Pancreas (tissue), 10 donors: ENCODE measurements around the gene TRIO. TPM values are rescaled to one million over a fixed set of nuclear protein-coding genes. Genes with fewer than 3 reads are reported as not detected.

Experiments used
- ATAC-seq, 4 donors: fragments of 200-7000 bp; cut with Tn5 transposase; one replicate each; pipeline versions ENCODE4 v1.8.0 to v1.9.1; 2020; ENCODE audit warnings: mild to moderate bottlenecking in 4 of 4, moderate library complexity in 4 of 4
- DNase-seq, 6 donors: peaks; one replicate each; pipeline ENCODE4 v3.0.0-alpha.2; 2020
- FAIRE-seq: peaks from 2 replicates; lab custom pipeline; 2012; peaks lifted over from hg19 to GRCh38; lab: Jason Lieb, UNC
- H3K27ac ChIP-seq, 4 donors: fragments of 200-600 bp; sonication (generic); 1 replicate in 3 of 4; 2 replicates in 1 of 4; pipeline versions ENCODE4 v1.5.0 to v1.8.0; 2020
- H3K27me3 ChIP-seq, 4 donors: fragments of 200-600 bp; one replicate each; pipeline ENCODE4 v1.8.0; 2021
- H3K36me3 ChIP-seq, 3 donors: fragments of 200-600 bp; sonication (generic) in 1 of 3; one replicate each; pipeline versions ENCODE4 v1.5.0 to v1.8.0; 2020 to 2021
- H3K4me1 ChIP-seq, 3 donors: fragments of 200-600 bp; one replicate each; pipeline ENCODE4 v1.8.0; 2021
- H3K4me3 ChIP-seq, 4 donors: fragments of 200-600 bp; sonication (generic) in 2 of 4; one replicate each; pipeline versions ENCODE4 v1.5.0 to v1.8.0; 2020 to 2021
- H3K9me3 ChIP-seq, 4 donors: fragments of 200-600 bp; one replicate each; pipeline ENCODE4 v1.8.0; 2021
- CTCF ChIP-seq, 4 donors: fragments of 200-600 bp; sonication (generic) in 3 of 4; IDR thresholded peaks; one replicate each; pipeline versions ENCODE4 v1.5.0 to v1.8.0; 2021; ENCODE audit warnings: antibody characterized with exemption in 4 of 4
- WGBS, 2 donors: extraction: QIAGEN DNeasy Blood & Tissue Kit; methylation state at CpG; one replicate each; pipeline ENCODE4 v1.1.7; 2013; 5-methylcytosine and 5-hydroxymethylcytosine counted together
- intact Hi-C, 3 donors: fragments of 100-400 bp; cut with DNase I; formaldehyde crosslinking; loops; one replicate each; pipeline versions ENCODE4 v1.11.1 to v1.14.2; 2022
- polyA plus RNA-seq, 2 donors: library from polyadenylated mRNA; stranded (reverse); fragments of 200-250 nt; gene quantifications; one replicate each; pipeline ENCODE4 v1.2.3, GENCODE V29; 2013
- total RNA-seq, 6 donors: library from RNA; stranded (reverse); fragmentation: NEBNext Ultra II Directional in 4 of 6; extraction: Animal tissue kit (Norgen Biotek cat#: 25700) in 4 of 6; gene quantifications; one replicate each; pipeline versions ENCODE4 v1.2.1 to v1.2.4, GENCODE V29; 2021 to 2023
- donor health status: healthy with polysubstance abuse.
- donor health status: DM: no; HTN: no; CAD: no; lungs with moderate emphysema.
- donor health status: DM: no; HTN: no; CAD: no.
- donor health status: control.
- donor health status: control.
- donor health status: Bipolar disorder and iron deficiency.
- donor health status: DM: yes; HTN: yes; CAD: no.
- donor health status: DM: no; HTN: no; CAD: no.
- donor health status: DM: no; HTN: no; CAD: no.
- donor health status: DM: yes; HTN: yes; CAD: no.

TRIO gene
- total and polyA plus RNA-seq, 8 donors = 27.3 to 82.5 (median 38.3) TPM

GRCh38 chr5:14171621-14172020, 28.5 kb downstream of the TRIO start:
- no peak for DNase-seq
- no peaks in the 10 kb centered on the region for H3K27me3 ChIP-seq
- no peak overlapping the region for H3K4me3 ChIP-seq
- H3K36me3 ChIP-seq = no peaks in the 10 kb centered on the region
- WGBS, 2 donors = 65 to 68% methylated on average over 3 of the region's 3 CpGs
- TF ChIP-seq CTCF (IDR thresholded peaks at IDR 0.05) = no peak
- ATAC-seq = peak in 2 of 4 donors; percentile 37 to 51
- FAIRE-seq = no peak
- peaks cover 0 to 34% (median 3%) of the 10 kb centered on the region in 3 donors for H3K4me1 ChIP-seq
- H3K9me3 ChIP-seq = no peaks in the 10 kb centered on the region
- intact Hi-C loops = no loop called here
- no peak overlapping the region for H3K27ac ChIP-seq

- H3K36me3 ChIP-seq = no peaks in the 10 kb centered on the region
- no peaks in the 10 kb centered on the region for H3K9me3 ChIP-seq
- no peak overlapping the region for H3K4me3 ChIP-seq
- 82 to 84% methylated on average over 5 of the region's 5 CpGs for WGBS, 2 donors
- no peaks in the 10 kb centered on the region for H3K27me3 ChIP-seq
- peaks cover 0 to 27% (median 0%) of the 10 kb centered on the region in 3 donors for H3K4me1 ChIP-seq
- TF ChIP-seq CTCF (IDR thresholded peaks at IDR 0.05) = no peak
- DNase-seq (no peak), FAIRE-seq (no peak), ATAC-seq (no peak)
- intact Hi-C loops = no loop called here
- no peak overlapping the region for H3K27ac ChIP-seq
Measured at GRCh38 chr5:14172149-14172795, 29.1 kb downstream of the TRIO start.

- intact Hi-C loops = no loop called here
Measured at GRCh38 chr5:14173377-14174229, 30.5 kb downstream of the TRIO start.

GRCh38 chr5:14174230-14174636, 31.1 kb downstream of the TRIO start:
- ATAC-seq (peak in 2 of 4 donors; percentile 24 to 41), FAIRE-seq (no peak), DNase-seq (no peak)
- no peaks in the 10 kb centered on the region for H3K9me3 ChIP-seq
- peaks cover 0 to 26% (median 0%) of the 10 kb centered on the region in 3 donors for H3K4me1 ChIP-seq
- no peak overlapping the region for H3K4me3 ChIP-seq
- H3K36me3 ChIP-seq = no peaks in the 10 kb centered on the region
- WGBS, 2 donors = 76 to 77% methylated on average over 8 of the region's 8 CpGs
- no peaks in the 10 kb centered on the region for H3K27me3 ChIP-seq
- no peak for TF ChIP-seq CTCF (IDR thresholded peaks at IDR 0.05)
- H3K27ac ChIP-seq = no peak overlapping the region
- intact Hi-C loops = no loop called here

More at GRCh38 chr5:14173377-14174229, 30.5 kb downstream of the TRIO start:
- Histone ChIP-seq H3K36me3 (no peaks in the 10 kb centered on the region), H3K9me3 (no peaks in the 10 kb centered on the region), H3K27me3 (no peaks in the 10 kb centered on the region), H3K27ac (no peak overlapping the region), H3K4me1 (peaks cover 0 to 26% (median 0%) of the 10 kb centered on the region in 3 donors), H3K4me3 (no peak overlapping the region)
- no peak for TF ChIP-seq CTCF (IDR thresholded peaks at IDR 0.05)
- no peak for FAIRE-seq
- WGBS, 2 donors = 90 to 91% methylated on average over 15 of the region's 15 CpGs
- ATAC-seq = no peak
- no peak for DNase-seq
